Activated T-cell treated with anti-CD3 and anti-CD28 coated beads for 24 hours (primary cell): ENCODE results near the gene FIBIN.
"Not testable (repeated sequence)": the region's sequence is repeated elsewhere in the genome, so short reads cannot be mapped to it uniquely, and the experiment has no call there.

Experiments
- DNase-seq: peaks from one replicate; pipeline ENCODE4 v3.0.0-alpha.2; 2020; ENCODE audit warnings: low read depth

Gene FIBIN

GRCh38 chr11:26993965-26994457 lies at the start of gene FIBIN:
Gene FIBIN (plus strand): TSS chr11:26994112. CDS start chr11:26994527, 415 bp downstream.
- DNase-seq: no peak

DNA sequence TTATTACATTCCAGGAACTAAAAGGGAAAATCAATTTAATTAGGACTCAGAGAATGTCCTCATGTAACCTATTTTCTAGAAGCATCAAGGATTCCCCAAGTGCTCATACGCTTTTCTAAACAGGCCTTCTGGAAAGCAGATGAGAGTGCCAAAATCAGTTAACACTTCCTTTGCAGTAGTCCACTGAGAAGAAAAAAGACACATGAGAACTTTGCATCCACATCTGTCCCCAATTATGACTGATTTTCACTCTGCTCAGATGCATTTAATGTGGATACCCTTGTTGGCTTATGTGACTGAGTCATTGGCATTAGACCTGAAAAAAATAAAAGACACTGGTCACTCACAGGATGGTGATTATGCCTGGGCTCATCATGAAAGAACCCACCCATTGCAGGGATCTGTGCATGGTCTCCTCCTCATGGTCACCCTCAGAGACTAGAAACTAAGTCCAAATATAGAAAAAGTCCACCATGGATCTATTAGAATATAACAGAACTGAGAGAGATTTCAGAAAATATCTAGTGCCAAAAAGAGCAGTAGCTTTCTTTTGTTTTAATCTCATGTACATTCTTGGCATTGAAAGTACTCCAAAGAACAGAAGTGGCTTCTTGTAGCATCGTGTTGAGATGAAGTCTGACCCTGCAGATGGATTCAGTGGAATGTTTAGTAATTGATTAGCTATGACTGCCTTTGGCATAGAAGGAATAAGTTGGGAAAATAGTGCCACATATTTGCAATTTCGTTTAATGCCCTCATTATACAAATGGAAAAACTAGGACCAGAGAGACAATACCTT lies 48.8 kb upstream of the FIBIN start:
- no peak for DNase-seq

DNA sequence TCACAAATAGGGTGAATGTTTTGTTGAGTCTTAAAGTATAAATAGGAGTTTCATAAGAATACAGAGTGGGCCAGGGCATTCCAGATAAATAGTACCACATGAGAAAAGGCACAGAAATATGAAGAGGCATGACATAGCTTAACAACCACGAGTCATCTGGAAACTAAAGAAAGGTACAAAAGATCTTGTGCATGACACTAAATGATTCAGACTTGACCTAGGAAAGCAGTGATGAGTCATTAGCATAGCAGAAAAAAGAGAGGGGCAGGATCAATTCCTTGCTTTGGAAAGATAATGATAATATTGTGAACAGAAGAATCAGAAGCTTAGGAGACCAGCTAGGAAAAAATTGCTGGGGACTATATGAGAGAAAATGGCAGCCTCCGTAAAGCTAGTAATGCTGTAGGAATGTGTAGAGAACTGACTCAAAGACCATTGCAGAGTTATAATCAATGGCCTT lies 47.6 kb upstream of the FIBIN start:
- no peak for DNase-seq

DNA sequence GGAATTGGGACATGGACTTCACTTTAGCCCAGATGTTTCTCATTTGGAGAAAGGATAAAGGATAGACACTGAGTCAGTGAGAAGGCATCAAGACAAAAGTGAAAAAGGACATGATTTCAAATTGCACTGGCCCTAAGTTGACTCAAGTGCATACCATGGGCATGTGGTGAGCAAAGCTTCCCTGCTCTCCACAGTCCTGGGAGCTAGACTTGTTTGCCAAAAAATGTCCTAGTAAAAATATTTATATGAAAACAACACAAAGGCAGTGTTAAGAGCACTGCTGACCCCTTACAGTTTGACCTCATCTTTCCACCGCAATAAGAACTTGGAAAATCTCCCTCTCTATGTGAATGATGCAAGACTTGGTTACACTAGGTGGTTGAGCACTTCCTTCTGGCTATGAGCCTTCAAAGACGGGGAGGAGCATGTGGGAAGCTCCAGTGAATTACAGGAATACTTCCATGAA lies 46.5 kb upstream of the FIBIN start:
- DNase-seq: no peak

GRCh38 chr11:26947904-26948639 lies 45.8 kb upstream of the FIBIN start:
- no peak for DNase-seq

DNA sequence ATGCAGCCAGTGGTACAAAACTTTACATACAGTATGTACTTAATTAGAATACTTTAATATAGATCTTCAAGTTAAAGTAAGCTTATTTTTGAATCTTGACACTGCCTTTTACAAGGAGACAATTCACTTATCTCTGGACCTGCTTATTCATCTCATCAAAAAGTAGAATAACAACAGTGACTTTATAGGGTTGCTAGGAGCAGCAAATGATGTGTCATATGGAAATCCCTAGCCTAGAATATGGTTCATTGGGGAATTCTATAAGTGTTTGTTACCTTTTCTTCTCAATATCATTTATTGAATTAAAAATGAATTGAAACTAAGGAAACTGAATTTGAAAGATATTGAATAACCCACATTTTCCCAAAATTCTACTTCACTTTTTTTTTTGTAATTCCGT lies 45.0 kb upstream of the FIBIN start:
- no peak for DNase-seq

GRCh38 chr11:26949846-26950245 lies 44.1 kb upstream of the FIBIN start:
- no peak for DNase-seq

DNA sequence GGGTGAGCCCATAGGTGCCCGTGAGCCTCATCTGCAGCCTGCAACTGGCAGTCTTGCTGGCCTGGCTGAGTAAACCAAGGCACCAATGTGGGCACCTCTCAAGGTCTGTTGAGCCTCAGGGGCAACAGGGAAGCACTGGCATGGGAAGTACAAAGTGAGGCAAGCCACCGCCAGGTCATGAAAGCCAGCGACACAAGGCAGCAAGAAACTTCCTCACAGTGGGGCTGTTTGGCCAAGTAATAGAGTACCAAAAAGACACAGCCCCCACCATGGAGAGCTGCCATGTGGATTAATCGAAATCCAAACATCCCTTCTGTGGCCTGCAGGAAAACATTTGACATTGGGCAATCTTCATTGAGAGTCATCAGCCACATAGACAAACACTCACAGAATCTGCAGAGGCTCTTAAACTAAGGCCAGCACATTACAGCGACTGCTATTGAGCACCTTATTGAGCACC lies 43.6 kb upstream of the FIBIN start:
- DNase-seq: no peak

GRCh38 chr11:26951809-26952515 lies 42.0 kb upstream of the FIBIN start:
- DNase-seq: no peak

- DNase-seq: no peak
These were observed 40.0 kb upstream of the FIBIN start for GRCh38 chr11:26953770-26954392.

DNA sequence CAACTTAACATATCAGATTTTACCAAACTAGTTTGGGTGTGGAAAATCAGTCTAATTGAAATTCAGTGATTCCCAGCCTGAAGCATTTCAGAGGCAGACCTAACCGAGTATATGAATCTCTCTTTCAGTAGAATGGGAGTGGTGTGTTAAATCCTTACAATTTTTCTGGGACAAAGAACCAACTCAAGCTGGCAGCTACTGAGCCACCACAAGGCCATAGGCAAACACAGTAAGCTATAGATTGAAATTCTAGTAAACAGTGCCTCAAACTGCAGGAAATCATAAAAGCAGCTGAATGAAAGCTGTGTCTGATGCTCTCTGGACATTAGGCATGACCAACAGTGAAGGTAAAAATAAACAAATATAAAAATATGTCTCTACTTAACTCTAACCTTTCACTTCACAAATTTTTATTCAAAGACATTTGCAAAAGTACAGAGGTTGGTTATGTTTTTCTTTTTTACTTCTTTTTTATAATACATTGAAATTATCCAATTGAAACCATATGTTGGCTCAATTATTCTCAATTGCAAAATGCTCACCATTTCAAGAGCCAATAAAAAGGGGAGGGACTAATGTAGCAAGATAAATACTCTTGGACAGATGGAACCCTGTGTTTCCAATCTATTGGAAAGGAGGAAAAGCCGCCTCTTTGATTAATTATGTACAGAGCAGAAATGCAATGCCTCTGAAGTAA lies 35.8 kb upstream of the FIBIN start:
- DNase-seq: no peak

DNA sequence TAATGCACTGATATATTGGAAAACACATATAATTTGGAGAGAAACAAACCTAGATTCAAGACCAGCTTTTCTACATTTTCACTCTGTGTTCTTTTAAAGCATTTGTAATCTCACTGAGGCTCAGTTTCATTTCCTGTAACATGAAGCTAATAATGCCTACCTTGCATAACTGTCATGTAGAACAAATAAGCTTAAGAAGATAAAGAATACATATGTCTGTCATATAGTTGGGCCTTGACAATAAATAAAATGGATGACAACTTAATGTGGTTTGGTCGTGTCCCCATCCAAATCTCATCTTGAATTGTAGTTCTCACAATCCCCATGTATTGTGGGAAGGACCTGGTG lies 35.2 kb upstream of the FIBIN start:
- DNase-seq: no peak

- DNase-seq: no peak
These were observed 33.6 kb upstream of the FIBIN start for GRCh38 chr11:26960281-26960680.

DNA sequence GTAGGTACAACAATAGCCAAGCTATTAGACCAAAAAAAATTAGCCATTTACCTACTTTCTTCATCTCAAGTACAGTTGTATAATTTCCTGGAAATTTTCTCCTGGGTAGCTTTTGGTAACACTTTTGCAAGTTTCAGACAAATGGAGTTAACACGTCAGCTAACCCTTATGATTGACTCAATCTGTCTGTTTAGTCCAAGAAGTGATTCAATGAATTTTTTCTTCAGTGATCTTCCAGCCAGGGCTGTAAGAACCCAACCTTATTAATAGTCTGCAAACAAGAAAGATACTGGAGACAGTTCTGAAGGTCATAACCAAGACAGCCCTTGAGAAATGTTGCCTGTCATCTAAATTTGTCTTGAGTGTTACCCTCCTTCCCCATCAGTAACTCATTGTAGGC lies 30.1 kb upstream of the FIBIN start:
- DNase-seq: no peak

DNA sequence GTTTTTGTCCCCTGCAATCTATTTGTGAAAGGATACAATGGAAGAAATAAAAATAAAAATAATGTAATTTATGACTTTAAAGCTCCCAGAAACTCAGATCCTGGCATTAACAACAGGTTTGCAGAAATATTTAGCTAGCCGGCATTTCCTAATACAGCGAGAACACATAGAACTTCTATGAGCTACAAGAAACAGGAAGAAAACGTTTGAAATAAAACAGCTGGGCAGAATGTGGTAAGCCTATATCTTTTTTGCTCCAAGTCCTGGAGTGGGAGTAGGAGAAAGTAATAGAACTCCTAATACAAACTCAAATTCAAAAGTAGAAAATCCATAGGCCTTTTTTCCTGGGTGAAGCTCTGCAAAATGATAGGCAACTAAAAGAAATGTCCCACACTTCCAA lies 29.6 kb upstream of the FIBIN start:
- no peak for DNase-seq

DNA sequence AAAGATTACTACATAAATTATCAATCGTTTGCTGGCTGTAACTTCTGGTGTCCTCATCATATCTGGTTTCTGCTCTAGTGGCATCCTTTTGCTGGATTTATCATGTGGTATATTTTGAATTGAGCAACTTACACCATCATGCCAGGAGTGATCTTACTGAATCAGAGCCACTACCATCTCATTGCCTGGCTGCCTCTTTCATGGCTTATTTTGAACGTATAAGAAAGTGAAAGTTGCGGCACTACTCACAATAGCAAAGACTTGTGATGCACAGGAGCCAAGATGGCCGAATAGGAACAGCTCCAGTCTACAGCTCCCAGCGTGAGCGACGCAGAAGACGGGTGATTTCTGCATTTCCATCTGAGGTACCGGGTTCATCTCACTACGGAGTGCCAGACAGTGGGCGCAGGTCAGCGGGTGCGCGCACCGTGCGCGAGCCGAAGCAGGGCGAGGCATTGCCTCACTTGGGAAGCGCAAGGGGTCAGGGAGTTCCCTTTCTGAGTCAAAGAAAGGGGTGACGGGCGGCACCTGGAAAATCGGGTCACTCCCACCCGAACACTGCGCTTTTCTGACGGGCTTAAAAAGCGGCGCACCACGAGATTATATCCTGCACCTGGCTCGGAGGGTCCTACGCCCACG lies 28.9 kb upstream of the FIBIN start:
- not testable (repeated sequence) for DNase-seq

DNA sequence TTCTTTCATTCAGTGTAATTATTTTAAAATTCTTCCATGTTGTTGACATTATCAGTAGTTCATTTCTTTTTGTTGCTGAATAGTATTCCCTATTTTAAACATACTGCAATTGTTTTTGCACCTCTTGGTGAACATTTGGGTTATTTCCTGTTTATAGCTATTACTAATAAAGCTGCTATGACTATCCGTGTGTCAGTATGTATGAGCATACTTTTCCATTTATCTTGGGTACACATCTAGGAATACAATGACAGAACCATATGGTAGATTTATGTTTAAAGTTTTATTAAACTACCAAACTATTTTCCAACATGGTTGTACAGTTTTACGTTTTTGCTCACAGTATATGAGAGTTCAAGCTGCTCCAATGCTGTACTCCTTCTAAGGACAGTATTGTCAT lies 22.0 kb upstream of the FIBIN start:
- DNase-seq: no peak

DNA sequence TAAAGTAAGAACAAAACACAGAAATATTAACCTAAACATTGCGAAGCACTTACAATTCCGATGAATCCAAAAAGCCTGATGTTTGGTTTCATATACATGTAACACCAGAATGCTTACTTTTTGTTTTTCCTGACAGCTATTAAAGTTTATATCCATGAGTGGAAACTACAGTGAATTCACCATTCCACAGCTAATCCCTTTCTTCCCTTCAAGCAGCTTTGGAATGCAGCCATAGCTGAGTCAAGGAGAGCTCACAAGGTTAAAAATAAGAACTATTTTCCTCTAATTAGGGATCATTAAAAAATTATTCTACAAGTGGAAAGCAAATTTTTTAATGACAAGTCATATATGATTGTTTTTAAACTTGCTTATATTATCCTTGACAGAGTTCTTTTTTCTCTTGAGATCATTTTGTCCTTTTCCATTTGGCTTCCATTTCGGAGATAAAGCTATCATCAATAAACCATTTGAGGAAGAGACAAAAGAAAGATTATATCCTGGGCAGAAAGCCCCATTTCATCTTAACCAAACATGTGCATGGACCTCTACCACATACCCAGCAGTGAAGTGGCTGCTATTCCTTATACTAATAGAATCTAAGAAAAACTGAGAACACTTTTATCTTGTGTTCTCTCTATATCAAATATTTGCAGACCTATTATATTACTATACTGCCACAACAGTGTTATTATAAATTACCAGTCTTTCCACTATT lies 19.7 kb upstream of the FIBIN start:
- DNase-seq: no peak

DNA sequence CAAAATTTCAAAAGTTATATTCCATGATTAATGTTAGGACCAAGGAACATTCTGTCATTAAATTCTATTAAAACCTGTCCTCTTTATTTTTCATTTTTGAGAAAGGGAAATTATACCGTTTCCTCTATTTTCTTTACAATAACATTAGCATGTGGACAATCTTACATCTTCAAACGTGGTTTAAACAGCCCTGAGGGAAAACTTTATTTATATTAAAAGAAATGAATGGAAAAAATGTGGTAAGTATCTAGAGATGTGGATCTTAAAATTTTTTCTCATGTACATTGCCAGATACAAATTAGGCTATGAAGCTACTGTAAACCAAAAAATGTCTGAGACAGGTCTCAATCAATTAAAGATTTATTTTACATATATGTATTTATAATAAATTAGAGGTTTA lies 18.9 kb upstream of the FIBIN start:
- no peak for DNase-seq

GRCh38 chr11:26976389-26976788 lies 17.5 kb upstream of the FIBIN start:
- no peak for DNase-seq
